Inflammatory macrophage treated with lipopolysaccharide for 4 hours (primary cell): ENCODE data around the gene ATPAF1.
A peak's percentile ranks its signal among the peaks of the same experiment; 100 is the strongest.

Experiments
- DNase-seq: peaks from one replicate; pipeline ENCODE4 v3.0.0-alpha.2; 2020

The ATPAF1 gene

GRCh38 chr1:46613661-46614603, 54.2 kb downstream of the ATPAF1 start:
- DNase-seq = peak; percentile 85

GRCh38 chr1:46612937-46613660, 55.1 kb downstream of the ATPAF1 start:
- no peak for DNase-seq

GRCh38 chr1:46611691-46612221, 56.4 kb downstream of the ATPAF1 start:
- peak; percentile 60 for DNase-seq

- DNase-seq = no peak
Observed at GRCh38 chr1:46607345-46608130, 60.6 kb downstream of the ATPAF1 start.

- no peak for DNase-seq
Observed at GRCh38 chr1:46606255-46606965, 61.8 kb downstream of the ATPAF1 start.

- no peak for DNase-seq
Observed at GRCh38 chr1:46605232-46605631, 62.9 kb downstream of the ATPAF1 start.

- DNase-seq = peak; percentile 91
Observed at GRCh38 chr1:46603858-46604549, 64.2 kb downstream of the ATPAF1 start, which contains the start of gene MKNK1. Gene MKNK1, minus strand, starts transcription at chr1:46604268. Its CDS starts 20,941 bp downstream, at chr1:46583327.

- no peak for DNase-seq
Observed at GRCh38 chr1:46603481-46603857, 64.7 kb downstream of the ATPAF1 start.

GRCh38 chr1:46601257-46602007, 66.7 kb downstream of the ATPAF1 start:
- DNase-seq = no peak

GRCh38 chr1:46599059-46599970, 68.8 kb downstream of the ATPAF1 start:
- DNase-seq = no peak

GRCh38 chr1:46596846-46597245, 71.3 kb downstream of the ATPAF1 start:
- DNase-seq = no peak

- DNase-seq = no peak
Observed at GRCh38 chr1:46596036-46596435, 72.1 kb downstream of the ATPAF1 start.

- peak; percentile 95 for DNase-seq
Observed at GRCh38 chr1:46595127-46595526, 73.0 kb downstream of the ATPAF1 start.

GRCh38 chr1:46594063-46594462, 74.1 kb downstream of the ATPAF1 start:
- DNase-seq = peak; percentile 95

GRCh38 chr1:46592823-46593222, 75.3 kb downstream of the ATPAF1 start:
- DNase-seq = peak; percentile 45

- DNase-seq = no peak
Observed at GRCh38 chr1:46589529-46589928, 78.6 kb downstream of the ATPAF1 start.

- peak; percentile 93 for DNase-seq
Observed at GRCh38 chr1:46587069-46587468, 81.1 kb downstream of the ATPAF1 start.

GRCh38 chr1:46585312-46585938, 82.7 kb downstream of the ATPAF1 start:
- DNase-seq = no peak

- no peak for DNase-seq
Observed at GRCh38 chr1:46583494-46583893, 84.7 kb downstream of the ATPAF1 start.
